Smooth muscle cell (in vitro differentiated cells): ENCODE results near the gene ORC6. TPM values are rescaled to one million over a fixed set of nuclear protein-coding genes. Genes with fewer than 3 reads are reported as not detected.

Source experiments
- DNase-seq: peaks from one replicate; lab custom pipeline; 2025; ENCODE audit not compliant: unreplicated experiment; lab: John Stamatoyannopoulos, UW
- H2AFZ ChIP-seq: fragments of 200-600 bp; sonication (generic); 2 replicates; pipeline ENCODE4 v1.6.0; 2016; ENCODE audit warnings: antibody characterized with exemption, low read depth, mild to moderate bottlenecking
- H3F3A ChIP-seq: fragments of 200-600 bp; sonication (generic); 2 replicates; pipeline ENCODE4 v1.6.0; 2017; ENCODE audit warnings: antibody characterized with exemption, low read depth
- H3K27ac ChIP-seq: fragments of 200-600 bp; sonication (generic); 2 replicates; pipeline ENCODE4 v1.5.1; 2016; ENCODE audit warnings: low read depth, mild to moderate bottlenecking
- H3K27me3 ChIP-seq: fragments of 200-600 bp; sonication (generic); 2 replicates; pipeline ENCODE4 v1.6.1; 2016; ENCODE audit warnings: low read depth, mild to moderate bottlenecking
- H3K36me3 ChIP-seq: fragments of 200-600 bp; sonication (generic); 2 replicates; pipeline ENCODE4 v1.5.1; 2016; ENCODE audit warnings: low read depth
- H3K4me1 ChIP-seq: fragments of 200-600 bp; sonication (generic); 2 replicates; pipeline ENCODE4 v1.5.1; 2016; ENCODE audit warnings: low read depth
- H3K4me2 ChIP-seq: fragments of 200-600 bp; sonication (generic); 2 replicates; pipeline ENCODE4 v1.6.0; 2016; ENCODE audit warnings: mild to moderate bottlenecking
- H3K4me3 ChIP-seq: fragments of 200-600 bp; sonication (generic); 2 replicates; pipeline ENCODE4 v1.5.1; 2016; ENCODE audit warnings: mild to moderate bottlenecking
- H3K79me2 ChIP-seq: fragments of 200-600 bp; sonication (generic); 2 replicates; pipeline ENCODE4 v1.6.0; 2016; ENCODE audit warnings: low read depth, mild to moderate bottlenecking
- H3K9ac ChIP-seq: fragments of 200-600 bp; sonication (generic); 2 replicates; pipeline ENCODE4 v1.6.0; 2016; ENCODE audit warnings: low read depth
- H3K9me3 ChIP-seq: fragments of 200-600 bp; sonication (generic); replicated peaks from 2 replicates; pipeline ENCODE4 v1.5.1; 2016; ENCODE audit warnings: low read depth
- H4K20me1 ChIP-seq: fragments of 200-600 bp; sonication (generic); 2 replicates; pipeline ENCODE4 v1.6.0; 2016; ENCODE audit warnings: low read depth
- WGBS: methylation state at CpG from one replicate; pipeline ENCODE4 v1.1.7; 2016; ENCODE audit warnings: low lambda C conversion rate; 5-methylcytosine and 5-hydroxymethylcytosine counted together
- polyA plus RNA-seq: library from polyadenylated mRNA; unstranded; fragments of >200 nt; fragmentation: Nextera tagmentation; extraction: Ambion mirVana; gene quantifications from 2 replicates; pipeline ENCODE4 v1.2.1, GENCODE V29; 2016
- total RNA-seq: library from RNA; depleted of rRNA; stranded (reverse); fragments of >200 nt; gene quantifications from 2 replicates; pipeline ENCODE4 v1.2.3, GENCODE V29; 2014
- TF ChIP-seq, protein P1 (sequence below): fragments of 200-600 bp; sonication (generic); IDR thresholded peaks from 2 replicates; pipeline ENCODE4 v1.5.1; 2017; ENCODE audit warnings: borderline replicate concordance, mild to moderate bottlenecking, antibody characterized with exemption; ENCODE audit not compliant: insufficient read depth, poor library complexity, severe bottlenecking

The ORC6 gene
- total and polyA plus RNA-seq, 2 experiments from 2014 or later, result 15.6 to 29.4 TPM

- no peaks in the 10 kb centered on the region for H3F3A ChIP-seq
- no peaks in the 10 kb centered on the region for H4K20me1 ChIP-seq
- H3K9ac ChIP-seq, result no peak overlapping the region
- no peak overlapping the region for H3K4me2 ChIP-seq
- TF ChIP-seq, protein P1, sequence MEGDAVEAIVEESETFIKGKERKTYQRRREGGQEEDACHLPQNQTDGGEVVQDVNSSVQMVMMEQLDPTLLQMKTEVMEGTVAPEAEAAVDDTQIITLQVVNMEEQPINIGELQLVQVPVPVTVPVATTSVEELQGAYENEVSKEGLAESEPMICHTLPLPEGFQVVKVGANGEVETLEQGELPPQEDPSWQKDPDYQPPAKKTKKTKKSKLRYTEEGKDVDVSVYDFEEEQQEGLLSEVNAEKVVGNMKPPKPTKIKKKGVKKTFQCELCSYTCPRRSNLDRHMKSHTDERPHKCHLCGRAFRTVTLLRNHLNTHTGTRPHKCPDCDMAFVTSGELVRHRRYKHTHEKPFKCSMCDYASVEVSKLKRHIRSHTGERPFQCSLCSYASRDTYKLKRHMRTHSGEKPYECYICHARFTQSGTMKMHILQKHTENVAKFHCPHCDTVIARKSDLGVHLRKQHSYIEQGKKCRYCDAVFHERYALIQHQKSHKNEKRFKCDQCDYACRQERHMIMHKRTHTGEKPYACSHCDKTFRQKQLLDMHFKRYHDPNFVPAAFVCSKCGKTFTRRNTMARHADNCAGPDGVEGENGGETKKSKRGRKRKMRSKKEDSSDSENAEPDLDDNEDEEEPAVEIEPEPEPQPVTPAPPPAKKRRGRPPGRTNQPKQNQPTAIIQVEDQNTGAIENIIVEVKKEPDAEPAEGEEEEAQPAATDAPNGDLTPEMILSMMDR, result no peak
- WGBS, result 94% methylated on average over 7 of the region's 7 CpGs
- no peak overlapping the region for H3K4me3 ChIP-seq
- H3K27me3 ChIP-seq, result no peaks in the 10 kb centered on the region
- H2AFZ ChIP-seq, result no peak overlapping the region
- no peaks in the 10 kb centered on the region for H3K79me2 ChIP-seq
- no peaks in the 10 kb centered on the region for H3K4me1 ChIP-seq
- H3K27ac ChIP-seq, result no peak overlapping the region
- no peaks in the 10 kb centered on the region for H3K36me3 ChIP-seq
- no peaks in the 10 kb centered on the region for H3K9me3 ChIP-seq
- no peak for DNase-seq
Measured at GRCh38 chr16:46714797-46715591, 25.5 kb downstream of the ORC6 start.

DNA sequence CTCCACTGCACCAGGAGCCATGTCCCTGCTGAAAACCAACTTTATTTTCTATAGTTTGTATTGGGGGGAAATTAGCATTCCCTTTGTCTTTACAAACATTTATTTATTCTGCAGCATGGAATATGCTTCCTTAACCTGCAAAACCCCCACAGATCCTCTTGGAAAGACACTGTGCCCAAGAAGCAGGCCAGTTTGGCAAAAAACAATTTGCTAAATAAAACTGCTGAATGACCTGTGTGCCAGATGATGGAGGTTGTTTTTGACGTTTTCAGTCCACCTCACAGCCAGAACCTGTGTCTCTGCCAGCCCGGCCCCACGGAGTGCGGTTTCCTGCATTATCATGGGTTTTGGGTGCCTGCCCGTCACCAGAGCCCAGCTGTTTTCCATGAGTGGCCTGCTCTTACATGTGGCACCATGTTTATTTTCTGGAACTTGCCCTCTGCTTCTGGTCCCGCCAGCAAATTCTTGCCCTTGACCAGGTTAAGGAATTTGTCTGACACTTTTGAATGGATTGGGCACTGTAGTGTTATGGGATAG, 26.4 kb downstream of the ORC6 start:
- Histone ChIP-seq H3K9ac (no peak overlapping the region), H3K4me3 (no peak overlapping the region), H3K4me2 (no peak overlapping the region), H2AFZ (no peak overlapping the region), H3K27me3 (no peaks in the 10 kb centered on the region), H3K4me1 (no peaks in the 10 kb centered on the region), H4K20me1 (no peaks in the 10 kb centered on the region), H3F3A (no peaks in the 10 kb centered on the region), H3K36me3 (no peaks in the 10 kb centered on the region), H3K27ac (no peak overlapping the region), H3K79me2 (no peaks in the 10 kb centered on the region), H3K9me3 (no peaks in the 10 kb centered on the region)
- no peak for DNase-seq
- WGBS, result 74% methylated on average over 6 of the region's 6 CpGs
- TF ChIP-seq, protein P1, result no peak

GRCh38 chr16:46717692-46718091, 28.2 kb downstream of the ORC6 start:
- H3F3A ChIP-seq, result no peaks in the 10 kb centered on the region
- no peaks in the 10 kb centered on the region for H3K36me3 ChIP-seq
- no peak overlapping the region for H2AFZ ChIP-seq
- TF ChIP-seq, protein P1, result no peak
- no peaks in the 10 kb centered on the region for H4K20me1 ChIP-seq
- no peak overlapping the region for H3K4me3 ChIP-seq
- WGBS, result 90% methylated on average over 2 of the region's 2 CpGs
- H3K79me2 ChIP-seq, result no peaks in the 10 kb centered on the region
- no peak overlapping the region for H3K9ac ChIP-seq
- H3K27ac ChIP-seq, result no peak overlapping the region
- no peak for DNase-seq
- no peaks in the 10 kb centered on the region for H3K9me3 ChIP-seq
- no peaks in the 10 kb centered on the region for H3K27me3 ChIP-seq
- no peak overlapping the region for H3K4me2 ChIP-seq
- no peaks in the 10 kb centered on the region for H3K4me1 ChIP-seq
